LNCaP clone FGC (cell line): Measurements from ENCODE around the gene FOLR1.
A peak's percentile ranks its signal among the peaks of the same experiment; 100 is the strongest.

Experiments
- DNase-seq: peaks from one replicate; pipeline ENCODE4 v3.0.0-alpha.2; 2011; ENCODE audit warnings: low read depth
- H3K4me3 ChIP-seq: 2 replicates; pipeline ENCODE4 v1.5.1; 2011; ENCODE audit warnings: mild to moderate bottlenecking, low read depth, low read length, control low read depth
- CTCF ChIP-seq: IDR thresholded peaks from 2 replicates; pipeline ENCODE4 v1.5.1; 2012; ENCODE audit warnings: mild to moderate bottlenecking; ENCODE audit not compliant: control insufficient read depth, insufficient read depth; ENCODE audit errors: extremely low read depth

FOLR1 gene

DNA sequence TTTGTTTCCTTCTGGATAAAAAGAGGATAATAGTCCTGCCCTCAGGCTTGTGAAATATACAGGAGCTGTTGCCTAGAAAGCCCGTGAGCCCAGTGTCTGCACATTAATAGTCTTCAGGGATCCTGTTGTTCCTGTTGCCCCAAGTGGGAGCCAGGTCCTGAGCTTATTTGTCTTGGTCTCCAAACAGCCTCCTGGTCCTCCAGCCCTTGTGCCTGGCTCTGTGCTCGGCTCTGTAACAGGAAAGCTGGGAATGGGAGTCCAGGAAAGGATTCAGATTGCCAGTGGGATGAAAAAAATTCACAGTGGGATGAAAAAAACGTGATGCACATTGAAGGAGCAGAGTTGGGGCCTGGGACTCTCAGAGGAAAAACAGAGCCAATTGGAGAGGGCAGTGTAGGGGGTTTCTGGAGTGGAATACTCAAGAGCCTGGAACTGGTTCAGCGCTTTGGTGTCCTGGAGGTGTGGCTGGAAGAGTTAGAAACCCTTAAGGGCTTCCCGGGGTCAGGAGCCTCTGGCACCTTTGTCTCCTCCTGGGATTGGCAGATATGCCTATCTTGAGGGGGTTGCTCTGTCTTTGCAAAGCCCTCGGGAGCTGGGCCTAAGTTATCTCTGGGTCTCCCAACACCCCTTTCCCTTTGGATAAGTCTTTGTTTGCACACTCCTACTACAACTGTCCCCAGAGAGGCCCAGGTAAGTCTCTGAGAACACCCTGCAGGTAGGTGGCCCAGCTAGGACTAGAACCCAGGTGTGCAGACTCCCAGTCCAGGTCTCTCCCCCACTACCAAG, 30.4 kb downstream of the FOLR1 start:
- no peak for TF ChIP-seq CTCF
- DNase-seq: no peak
- H3K4me3 ChIP-seq: peak overlapping the region; percentile 99

- H3K4me3 ChIP-seq: peak overlapping the region; percentile 99
- peak; percentile 80 for DNase-seq
- no peak for TF ChIP-seq CTCF
Measured at GRCh38 chr11:72222907-72223614, 31.1 kb downstream of the FOLR1 start.

DNA sequence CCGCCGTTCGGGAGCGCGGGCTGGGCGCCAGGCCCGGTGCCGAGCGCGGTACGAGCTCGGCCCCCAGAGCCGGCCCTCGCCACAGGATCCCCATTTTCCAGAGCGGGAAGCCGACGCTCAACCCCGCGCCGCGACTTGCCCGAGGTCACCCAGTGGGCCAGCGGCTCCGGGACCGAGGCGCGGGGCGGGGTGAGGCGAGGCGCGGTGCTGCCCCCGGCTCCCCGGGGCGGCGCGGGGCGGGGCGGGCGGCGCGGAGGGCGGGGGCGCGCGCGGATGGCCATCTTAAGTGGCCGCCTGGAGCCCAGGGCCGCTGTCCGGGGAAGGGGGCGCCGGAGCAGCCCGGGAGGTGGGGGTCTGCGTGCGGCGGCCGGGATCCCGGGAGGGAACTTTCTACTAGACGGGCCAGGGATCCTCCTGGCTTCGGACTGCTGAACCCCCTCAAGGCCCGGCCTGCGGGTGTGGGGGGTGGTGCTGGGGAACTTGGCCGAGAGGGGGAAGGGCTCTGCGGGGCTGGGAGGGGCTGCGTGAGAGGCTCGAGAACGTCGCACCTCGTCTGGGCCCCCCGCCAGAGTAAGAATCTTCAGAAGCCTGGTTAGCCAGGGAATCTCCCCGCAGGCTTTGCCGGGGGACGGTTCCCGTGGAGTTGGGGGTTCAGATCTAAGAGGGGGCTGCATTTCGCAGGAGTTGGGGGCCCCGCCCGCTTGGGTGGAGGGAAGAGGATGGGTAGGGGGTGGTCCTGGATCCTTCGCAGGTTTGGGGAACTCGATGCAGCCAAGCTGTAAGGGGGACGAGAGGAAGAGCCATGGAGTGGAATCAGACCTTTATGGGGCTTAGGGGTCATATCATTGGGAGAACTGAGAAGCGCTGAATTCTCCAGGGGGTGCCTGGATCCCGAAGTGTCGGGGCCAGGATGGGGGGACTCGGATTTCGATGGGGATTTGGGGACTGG, 31.9 kb downstream of the FOLR1 start:
- no peak for TF ChIP-seq CTCF
- H3K4me3 ChIP-seq: peak overlapping the region; percentile 99
- DNase-seq: no peak

- no peak for TF ChIP-seq CTCF
- no peak for DNase-seq
- H3K4me3 ChIP-seq: peak within 1 kb of the TSS; percentile 99
Measured at GRCh38 chr11:72224564-72225410, 32.8 kb downstream of the FOLR1 start, which contains the start of gene INPPL1. TSS of gene INPPL1 (plus strand) at chr11:72224767. CDS start at chr11:72224985, 218 bp downstream.

- DNase-seq: no peak
- peak overlapping the region; percentile 99 for H3K4me3 ChIP-seq
- TF ChIP-seq CTCF: no peak
Measured at GRCh38 chr11:72225411-72225951, 33.5 kb downstream of the FOLR1 start.
